ENCODE results near the gene KRT27. TPM values are rescaled to one million over a fixed set of nuclear protein-coding genes. Genes with fewer than 3 reads are reported as not detected.

Gene KRT27
- total and polyA plus RNA-seq, 2 donors (not counting 3 experiments of a cell fraction or from before 2014, with no cell fraction given): not detected

DNA sequence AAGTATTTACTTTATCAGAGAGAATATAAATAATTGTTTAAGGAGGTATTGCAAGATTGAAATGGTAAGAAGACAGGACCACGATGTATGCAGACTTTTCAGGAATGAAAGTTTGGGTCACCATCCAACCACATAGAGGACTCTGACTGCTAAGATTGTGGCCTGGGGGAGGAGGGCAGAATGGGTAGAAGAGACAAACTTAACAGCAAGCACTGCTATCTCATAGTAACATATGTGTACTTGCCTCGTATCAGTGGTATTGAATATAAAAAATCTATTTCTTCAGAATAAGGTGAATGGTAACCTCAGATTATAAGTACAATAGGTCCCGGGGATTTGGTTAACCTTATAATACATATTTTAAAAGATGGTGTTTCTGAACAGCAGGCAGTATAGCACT, 34.2 kb upstream of the KRT27 start:
- TF ChIP-seq JUN (IDR thresholded peaks at IDR 0.05; ENCODE audit: borderline replicate concordance, insufficient read depth, insufficient read length, low read depth): no peak
- no peak for TF ChIP-seq EZH2 (IDR thresholded peaks at IDR 0.05; ENCODE audit: borderline replicate concordance, low read depth, low read length, severe bottlenecking)
- TF ChIP-seq, protein P1, sequence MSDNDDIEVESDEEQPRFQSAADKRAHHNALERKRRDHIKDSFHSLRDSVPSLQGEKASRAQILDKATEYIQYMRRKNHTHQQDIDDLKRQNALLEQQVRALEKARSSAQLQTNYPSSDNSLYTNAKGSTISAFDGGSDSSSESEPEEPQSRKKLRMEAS (IDR thresholded peaks at IDR 0.05; ENCODE audit: insufficient read depth, insufficient read length): no peak
- TF ChIP-seq POLR2AphosphoS5 (IDR thresholded peaks at IDR 0.05; ENCODE audit: insufficient read depth, low read depth, low read length): no peak
- TF ChIP-seq GATA2 (IDR thresholded peaks at IDR 0.05; ENCODE audit: insufficient read depth, insufficient read length, low read depth, low read length): no peak
- no peak for TF ChIP-seq POLR2A (IDR thresholded peaks at IDR 0.05; ENCODE audit: low read depth, low read length)
- no peak for TF ChIP-seq MYC (IDR thresholded peaks at IDR 0.05; ENCODE audit: low read depth, low read length)
- TF ChIP-seq FOS (IDR thresholded peaks at IDR 0.05; ENCODE audit: borderline replicate concordance, insufficient read depth, low read length): no peak
- TF ChIP-seq, protein P2, sequence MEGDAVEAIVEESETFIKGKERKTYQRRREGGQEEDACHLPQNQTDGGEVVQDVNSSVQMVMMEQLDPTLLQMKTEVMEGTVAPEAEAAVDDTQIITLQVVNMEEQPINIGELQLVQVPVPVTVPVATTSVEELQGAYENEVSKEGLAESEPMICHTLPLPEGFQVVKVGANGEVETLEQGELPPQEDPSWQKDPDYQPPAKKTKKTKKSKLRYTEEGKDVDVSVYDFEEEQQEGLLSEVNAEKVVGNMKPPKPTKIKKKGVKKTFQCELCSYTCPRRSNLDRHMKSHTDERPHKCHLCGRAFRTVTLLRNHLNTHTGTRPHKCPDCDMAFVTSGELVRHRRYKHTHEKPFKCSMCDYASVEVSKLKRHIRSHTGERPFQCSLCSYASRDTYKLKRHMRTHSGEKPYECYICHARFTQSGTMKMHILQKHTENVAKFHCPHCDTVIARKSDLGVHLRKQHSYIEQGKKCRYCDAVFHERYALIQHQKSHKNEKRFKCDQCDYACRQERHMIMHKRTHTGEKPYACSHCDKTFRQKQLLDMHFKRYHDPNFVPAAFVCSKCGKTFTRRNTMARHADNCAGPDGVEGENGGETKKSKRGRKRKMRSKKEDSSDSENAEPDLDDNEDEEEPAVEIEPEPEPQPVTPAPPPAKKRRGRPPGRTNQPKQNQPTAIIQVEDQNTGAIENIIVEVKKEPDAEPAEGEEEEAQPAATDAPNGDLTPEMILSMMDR (IDR thresholded peaks at IDR 0.05; ENCODE audit: extremely low read depth in 1 of 2, insufficient read depth in 1 of 2, low read depth in 1 of 2, low read length in 2 of 2): no peak
- Histone ChIP-seq H3K4me2 (ENCODE audit: insufficient read depth, low read length) (no peak overlapping the region), H2AFZ (ENCODE audit: low read depth, low read length) (no peak overlapping the region), H3K4me1 (ENCODE audit: control insufficient read depth, extremely low read depth, insufficient read depth, low read length) (peaks cover 9% of the 10 kb centered on the region), H3K79me2 (ENCODE audit: control insufficient read depth, insufficient read depth, low read length) (no peaks in the 10 kb centered on the region), H3K9me1 (replicated peaks; ENCODE audit: control insufficient read depth, extremely low read depth, insufficient read depth, low read length) (no peaks in the 10 kb centered on the region), H3K4me3 (replicated peaks in 1 of 3; ENCODE audit: insufficient read depth in 1 of 3, low read depth in 1 of 3, low read length in 3 of 3) (no peak overlapping the region), H3K36me3 (ENCODE audit: control insufficient read depth in 2 of 2, extremely low read depth in 1 of 2, insufficient read depth in 2 of 2, low read length in 2 of 2) (peaks cover 0 to 2% of the 10 kb centered on the region in 2 experiments), H3K9ac (replicated peaks; ENCODE audit: extremely low read depth, insufficient read depth, low read length) (no peak overlapping the region), H3K27ac (ENCODE audit: insufficient read depth, low read depth, low read length) (no peak overlapping the region), H4K20me1 (replicated peaks; ENCODE audit: control insufficient read depth, extremely low read depth, insufficient read depth, low read length) (no peaks in the 10 kb centered on the region), H3K9me3 (replicated peaks; ENCODE audit: control insufficient read depth, insufficient read depth, low read length) (no peaks in the 10 kb centered on the region), H3K27me3 (ENCODE audit: control insufficient read depth in 2 of 2, insufficient read depth in 2 of 2, low read length in 2 of 2) (peaks cover 2 to 4% of the 10 kb centered on the region in 2 experiments)
- BruUV-seq (replicated peaks): no TSS peak
- FAIRE-seq (no peak), DNase-seq (ENCODE audit: low read depth, low spot score) (no peak)
- dilution Hi-C loops (cut with MboI; ENCODE audit: extremely low pct_ligation_motif_present, low sequenced_read_pairs): no loop called here
- POLR2A ChIA-PET: no interaction called here
- intact Hi-C loops (cut with micrococcal nuclease): loop anchor here (5.0 kb wide), 1 partner anchor 851 kb away; no protein-coding TSS in a partner anchor
- CTCF ChIA-PET: interaction anchor here (1.4 kb wide), 1 partner anchor 732 kb away, joined by 5 read pairs; no protein-coding TSS in a partner anchor
